Measurements from ENCODE around the gene UGT1A8. TPM values are rescaled to one million over a fixed set of nuclear protein-coding genes. Genes with fewer than 3 reads are reported as not detected.
"Not testable (repeated sequence)": the region's sequence is repeated elsewhere in the genome, so short reads cannot be mapped to it uniquely, and the experiment has no call there.

UGT1A8 gene
- total RNA-seq, 2 donors from 2014 or later, result 15.9 to 16.8 TPM

GRCh38 chr2:233693963-233694362 is 76.5 kb downstream of the UGT1A8 start:
- Histone ChIP-seq H3K4me3 (no peak overlapping the region), H3K4me1 (peaks cover 3% of the 10 kb centered on the region), H3K27ac (no peak overlapping the region), H3K36me3 (no peaks in the 10 kb centered on the region), H3K9me3 (no peaks in the 10 kb centered on the region), H3K27me3 (no peaks in the 10 kb centered on the region), H3K9ac (ENCODE audit: low read depth in 2 of 2, low read length in 2 of 2) (no peak overlapping the region)
- no peak for TF ChIP-seq CTCF (IDR thresholded peaks at IDR 0.05)
- intact Hi-C loops (cut with DNase I), result no loop called here
- DNase-seq, result no peak

- H3K4me3 ChIP-seq, result no peak overlapping the region
- no peak overlapping the region for H3K27ac ChIP-seq
- no peak for DNase-seq
- intact Hi-C loops (cut with DNase I), result no loop called here
- no peaks in the 10 kb centered on the region for H3K27me3 ChIP-seq
- no peaks in the 10 kb centered on the region for H3K36me3 ChIP-seq
- TF ChIP-seq CTCF (IDR thresholded peaks at IDR 0.05), result no peak
- H3K4me1 ChIP-seq, result no peaks in the 10 kb centered on the region
- no peaks in the 10 kb centered on the region for H3K9me3 ChIP-seq
- H3K9ac ChIP-seq (ENCODE audit: low read depth in 2 of 2, low read length in 2 of 2), result no peak overlapping the region
Measured at GRCh38 chr2:233698740-233699139, 81.3 kb downstream of the UGT1A8 start.

- no peak overlapping the region for H3K27ac ChIP-seq
- no peak for TF ChIP-seq CTCF (IDR thresholded peaks at IDR 0.05)
- no peak overlapping the region for H3K9ac ChIP-seq (ENCODE audit: low read depth in 2 of 2, low read length in 2 of 2)
- no peaks in the 10 kb centered on the region for H3K27me3 ChIP-seq
- no peaks in the 10 kb centered on the region for H3K4me1 ChIP-seq
- no peaks in the 10 kb centered on the region for H3K36me3 ChIP-seq
- no peaks in the 10 kb centered on the region for H3K9me3 ChIP-seq
- no peak overlapping the region for H3K4me3 ChIP-seq
- no peak for DNase-seq
- intact Hi-C loops (cut with DNase I), result no loop called here
Measured at GRCh38 chr2:233699424-233700027, 82.1 kb downstream of the UGT1A8 start.

- Histone ChIP-seq H3K27ac (no peak overlapping the region), H3K27me3 (no peaks in the 10 kb centered on the region), H3K4me1 (no peaks in the 10 kb centered on the region), H3K36me3 (no peaks in the 10 kb centered on the region), H3K9ac (ENCODE audit: low read depth in 2 of 2, low read length in 2 of 2) (no peak overlapping the region), H3K9me3 (no peaks in the 10 kb centered on the region), H3K4me3 (no peak overlapping the region)
- TF ChIP-seq CTCF (IDR thresholded peaks at IDR 0.05), result no peak
- intact Hi-C loops (cut with DNase I), result no loop called here
- no peak for DNase-seq
Measured at GRCh38 chr2:233700028-233700635, 82.7 kb downstream of the UGT1A8 start.

GRCh38 chr2:233700842-233701241 is 83.4 kb downstream of the UGT1A8 start:
- H3K9ac ChIP-seq (ENCODE audit: low read depth in 2 of 2, low read length in 2 of 2); H3K9me3 ChIP-seq; H3K36me3 ChIP-seq; H3K27me3 ChIP-seq; H3K4me3 ChIP-seq; H3K27ac ChIP-seq; H3K4me1 ChIP-seq; intact Hi-C loops (cut with DNase I); DNase-seq: not testable (repeated sequence)

- H3K9ac ChIP-seq (ENCODE audit: low read depth in 2 of 2, low read length in 2 of 2), result no peak overlapping the region
Measured at GRCh38 chr2:233702238-233702637, 84.8 kb downstream of the UGT1A8 start.

More at GRCh38 chr2:233702238-233702637, 84.8 kb downstream of the UGT1A8 start:
- no peak overlapping the region for H3K4me3 ChIP-seq
- DNase-seq, result no peak
- no peaks in the 10 kb centered on the region for H3K36me3 ChIP-seq
- no peak for TF ChIP-seq CTCF (IDR thresholded peaks at IDR 0.05)
- no peaks in the 10 kb centered on the region for H3K27me3 ChIP-seq
- no peaks in the 10 kb centered on the region for H3K4me1 ChIP-seq
- H3K9me3 ChIP-seq, result no peaks in the 10 kb centered on the region
- H3K27ac ChIP-seq, result no peak overlapping the region
- intact Hi-C loops (cut with DNase I), result no loop called here

All from colonic mucosa (tissue), 4 donors.